SK-N-SH treated with all-trans-retinoic acid at 6 μM for 48 hours (cell line): Measurements from ENCODE around the gene B4GAT1.
"Not testable (repeated sequence)": the region's sequence is repeated elsewhere in the genome, so short reads cannot be mapped to it uniquely, and the experiment has no call there.

ENCODE experiments used
- ATAC-seq: fragments of 200-7000 bp; cut with Tn5 transposase; 3 replicates; pipeline ENCODE4 v1.9.1; 2020; ENCODE audit warnings: mild to moderate bottlenecking, moderate library complexity
- BACH2 ChIP-seq: fragments of 250-450 bp; sonication (Bioruptor Pico); IDR thresholded peaks from 2 replicates; pipeline ENCODE4 v1.9.0; 2021; ENCODE audit warnings: mild to moderate bottlenecking, borderline replicate concordance
- CSDC2 ChIP-seq: fragments of 250-450 bp; sonication (Bioruptor Pico); IDR thresholded peaks from 2 replicates; pipeline ENCODE4 v1.5.0; 2020; ENCODE audit warnings: mild to moderate bottlenecking, moderate library complexity
- GLIS3 ChIP-seq: fragments of 250-450 bp; sonication (Bioruptor Pico); IDR thresholded peaks from 2 replicates; pipeline ENCODE4 v1.5.0; 2020; ENCODE audit warnings: mild to moderate bottlenecking, moderate library complexity
- ISL1 ChIP-seq: fragments of 250-450 bp; sonication (Bioruptor Pico); IDR thresholded peaks from 2 replicates; pipeline ENCODE4 v2.1.2; 2022; ENCODE audit warnings: mild to moderate bottlenecking, moderate library complexity
- PPARA ChIP-seq: fragments of 250-450 bp; sonication (Bioruptor Pico); IDR thresholded peaks from 2 replicates; pipeline ENCODE4 v1.5.0; 2020; ENCODE audit warnings: mild to moderate bottlenecking, borderline replicate concordance
- RARB ChIP-seq: fragments of 250-450 bp; sonication (Bioruptor Pico); IDR thresholded peaks from 2 replicates; pipeline ENCODE4 v1.8.0; 2021; ENCODE audit warnings: mild to moderate bottlenecking, moderate library complexity
- ZC3H10 ChIP-seq: fragments of 250-450 bp; sonication (Bioruptor Pico); IDR thresholded peaks from 2 replicates; pipeline ENCODE4 v1.5.1; 2021; ENCODE audit warnings: mild to moderate bottlenecking, moderate library complexity
- ZFP3 ChIP-seq: fragments of 250-450 bp; sonication (Bioruptor Pico); IDR thresholded peaks from 2 replicates; pipeline ENCODE4 v1.5.0; 2020; ENCODE audit warnings: mild to moderate bottlenecking, moderate library complexity
- ZNF70 ChIP-seq: fragments of 450-650 bp; formaldehyde crosslinking; IDR thresholded peaks from 2 replicates; pipeline ENCODE4 v1.5.0; 2020; ENCODE audit warnings: mild to moderate bottlenecking, moderate library complexity
- ZNF8 ChIP-seq: fragments of 450-650 bp; formaldehyde crosslinking; IDR thresholded peaks from 2 replicates; pipeline ENCODE4 v1.5.0; 2020; ENCODE audit warnings: mild to moderate bottlenecking, moderate library complexity
- TF ChIP-seq, protein P1 (sequence below): fragments of 250-450 bp; sonication (Bioruptor Pico); IDR thresholded peaks from 2 replicates; pipeline ENCODE4 v1.5.0; 2020; ENCODE audit warnings: mild to moderate bottlenecking, moderate library complexity
- TF ChIP-seq, protein P2 (sequence below): fragments of 250-450 bp; sonication (Bioruptor Pico); IDR thresholded peaks from 2 replicates; pipeline ENCODE4 v1.8.0; 2021; ENCODE audit warnings: low read depth, mild to moderate bottlenecking, moderate library complexity, borderline replicate concordance
- TF ChIP-seq, protein P3 (sequence below): fragments of 250-450 bp; sonication (Bioruptor Pico); IDR thresholded peaks from 2 replicates; pipeline ENCODE4 v1.8.0; 2020; ENCODE audit warnings: mild to moderate bottlenecking, moderate library complexity, borderline replicate concordance
- TF ChIP-seq, protein P4 (sequence below): fragments of 250-450 bp; sonication (Bioruptor Pico); IDR thresholded peaks from 2 replicates; pipeline ENCODE4 v1.5.1; 2020; ENCODE audit warnings: low read depth, mild to moderate bottlenecking, moderate library complexity
- TF ChIP-seq, protein P5 (sequence below): fragments of 250-450 bp; sonication (Bioruptor Pico); IDR thresholded peaks from 2 replicates; pipeline ENCODE4 v1.5.1; 2021; ENCODE audit warnings: mild to moderate bottlenecking, moderate library complexity

Gene B4GAT1

DNA sequence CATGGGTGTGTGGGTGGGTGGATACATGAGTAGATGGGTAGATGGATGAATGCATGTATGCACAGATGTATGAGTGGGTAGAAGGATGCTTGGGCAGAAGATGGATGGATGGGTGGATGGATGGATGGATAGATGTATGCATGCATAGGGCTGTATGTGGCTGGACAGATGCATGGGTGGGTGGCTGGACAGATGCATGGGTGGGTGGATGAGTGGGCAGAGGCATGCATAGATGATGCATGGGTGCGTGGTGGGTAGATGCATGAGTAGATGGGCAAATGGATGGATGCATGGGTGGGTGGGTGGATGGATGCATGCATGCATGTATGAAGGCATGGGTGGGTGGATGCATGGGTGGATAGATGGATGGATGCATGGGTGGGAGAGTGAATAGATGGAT lies 23.7 kb downstream of the B4GAT1 start (continued):
- TF ChIP-seq, protein P1, sequence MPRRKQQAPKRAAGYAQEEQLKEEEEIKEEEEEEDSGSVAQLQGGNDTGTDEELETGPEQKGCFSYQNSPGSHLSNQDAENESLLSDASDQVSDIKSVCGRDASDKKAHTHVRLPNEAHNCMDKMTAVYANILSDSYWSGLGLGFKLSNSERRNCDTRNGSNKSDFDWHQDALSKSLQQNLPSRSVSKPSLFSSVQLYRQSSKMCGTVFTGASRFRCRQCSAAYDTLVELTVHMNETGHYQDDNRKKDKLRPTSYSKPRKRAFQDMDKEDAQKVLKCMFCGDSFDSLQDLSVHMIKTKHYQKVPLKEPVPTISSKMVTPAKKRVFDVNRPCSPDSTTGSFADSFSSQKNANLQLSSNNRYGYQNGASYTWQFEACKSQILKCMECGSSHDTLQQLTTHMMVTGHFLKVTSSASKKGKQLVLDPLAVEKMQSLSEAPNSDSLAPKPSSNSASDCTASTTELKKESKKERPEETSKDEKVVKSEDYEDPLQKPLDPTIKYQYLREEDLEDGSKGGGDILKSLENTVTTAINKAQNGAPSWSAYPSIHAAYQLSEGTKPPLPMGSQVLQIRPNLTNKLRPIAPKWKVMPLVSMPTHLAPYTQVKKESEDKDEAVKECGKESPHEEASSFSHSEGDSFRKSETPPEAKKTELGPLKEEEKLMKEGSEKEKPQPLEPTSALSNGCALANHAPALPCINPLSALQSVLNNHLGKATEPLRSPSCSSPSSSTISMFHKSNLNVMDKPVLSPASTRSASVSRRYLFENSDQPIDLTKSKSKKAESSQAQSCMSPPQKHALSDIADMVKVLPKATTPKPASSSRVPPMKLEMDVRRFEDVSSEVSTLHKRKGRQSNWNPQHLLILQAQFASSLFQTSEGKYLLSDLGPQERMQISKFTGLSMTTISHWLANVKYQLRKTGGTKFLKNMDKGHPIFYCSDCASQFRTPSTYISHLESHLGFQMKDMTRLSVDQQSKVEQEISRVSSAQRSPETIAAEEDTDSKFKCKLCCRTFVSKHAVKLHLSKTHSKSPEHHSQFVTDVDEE (CRISPR knock-in tag), result no peak
- TF ChIP-seq GLIS3 (CRISPR knock-in tag) (no peak), ISL1 (CRISPR knock-in tag) (no peak)

DNA sequence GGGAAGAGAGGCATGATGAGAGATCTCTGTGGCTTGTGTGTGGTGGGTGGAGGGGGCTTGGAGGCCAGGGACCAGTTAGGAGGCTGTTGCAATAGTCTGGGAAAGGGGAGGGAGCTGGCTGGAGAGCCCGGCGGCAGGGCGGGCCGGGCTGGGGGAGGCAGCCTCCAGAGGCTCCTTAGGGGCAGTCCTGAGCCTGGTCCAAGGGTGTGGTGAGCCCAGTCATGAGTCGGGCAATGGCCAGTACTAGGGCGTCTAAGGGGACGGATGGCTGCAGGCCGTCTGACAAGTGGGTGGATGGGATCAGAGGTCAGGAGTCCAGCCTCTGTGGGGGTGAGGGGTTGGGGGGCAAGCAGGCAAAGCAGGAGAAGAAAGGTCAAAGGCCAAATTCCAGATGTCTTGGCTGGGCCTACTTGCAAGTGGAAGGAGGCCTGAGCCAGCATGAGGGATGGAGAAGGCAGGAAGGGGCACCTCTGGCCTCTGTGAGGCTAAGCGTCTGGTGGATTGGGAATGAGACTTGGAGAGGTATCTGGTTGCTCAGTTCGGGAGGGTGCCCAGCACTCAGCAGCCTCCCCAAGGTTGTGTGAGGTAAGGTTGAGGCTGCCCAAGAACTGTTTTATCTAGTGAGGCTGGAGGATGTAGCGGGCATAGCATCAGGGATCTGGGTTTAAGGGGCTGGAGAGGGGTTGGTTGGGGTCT lies 24.5 kb downstream of the B4GAT1 start:
- TF ChIP-seq PPARA (CRISPR knock-in tag) (no peak), ZC3H10 (CRISPR knock-in tag) (no peak), RARB (CRISPR knock-in tag) (no peak)
- TF ChIP-seq, protein P2, sequence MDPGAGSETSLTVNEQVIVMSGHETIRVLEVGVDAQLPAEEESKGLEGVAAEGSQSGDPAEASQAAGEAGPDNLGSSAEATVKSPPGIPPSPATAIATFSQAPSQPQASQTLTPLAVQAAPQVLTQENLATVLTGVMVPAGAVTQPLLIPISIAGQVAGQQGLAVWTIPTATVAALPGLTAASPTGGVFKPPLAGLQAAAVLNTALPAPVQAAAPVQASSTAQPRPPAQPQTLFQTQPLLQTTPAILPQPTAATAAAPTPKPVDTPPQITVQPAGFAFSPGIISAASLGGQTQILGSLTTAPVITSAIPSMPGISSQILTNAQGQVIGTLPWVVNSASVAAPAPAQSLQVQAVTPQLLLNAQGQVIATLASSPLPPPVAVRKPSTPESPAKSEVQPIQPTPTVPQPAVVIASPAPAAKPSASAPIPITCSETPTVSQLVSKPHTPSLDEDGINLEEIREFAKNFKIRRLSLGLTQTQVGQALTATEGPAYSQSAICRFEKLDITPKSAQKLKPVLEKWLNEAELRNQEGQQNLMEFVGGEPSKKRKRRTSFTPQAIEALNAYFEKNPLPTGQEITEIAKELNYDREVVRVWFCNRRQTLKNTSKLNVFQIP (CRISPR knock-in tag), result no peak
- TF ChIP-seq, protein P3, sequence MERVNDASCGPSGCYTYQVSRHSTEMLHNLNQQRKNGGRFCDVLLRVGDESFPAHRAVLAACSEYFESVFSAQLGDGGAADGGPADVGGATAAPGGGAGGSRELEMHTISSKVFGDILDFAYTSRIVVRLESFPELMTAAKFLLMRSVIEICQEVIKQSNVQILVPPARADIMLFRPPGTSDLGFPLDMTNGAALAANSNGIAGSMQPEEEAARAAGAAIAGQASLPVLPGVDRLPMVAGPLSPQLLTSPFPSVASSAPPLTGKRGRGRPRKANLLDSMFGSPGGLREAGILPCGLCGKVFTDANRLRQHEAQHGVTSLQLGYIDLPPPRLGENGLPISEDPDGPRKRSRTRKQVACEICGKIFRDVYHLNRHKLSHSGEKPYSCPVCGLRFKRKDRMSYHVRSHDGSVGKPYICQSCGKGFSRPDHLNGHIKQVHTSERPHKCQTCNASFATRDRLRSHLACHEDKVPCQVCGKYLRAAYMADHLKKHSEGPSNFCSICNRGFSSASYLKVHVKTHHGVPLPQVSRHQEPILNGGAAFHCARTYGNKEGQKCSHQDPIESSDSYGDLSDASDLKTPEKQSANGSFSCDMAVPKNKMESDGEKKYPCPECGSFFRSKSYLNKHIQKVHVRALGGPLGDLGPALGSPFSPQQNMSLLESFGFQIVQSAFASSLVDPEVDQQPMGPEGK (CRISPR knock-in tag), result no peak
- ATAC-seq, result no peak

DNA sequence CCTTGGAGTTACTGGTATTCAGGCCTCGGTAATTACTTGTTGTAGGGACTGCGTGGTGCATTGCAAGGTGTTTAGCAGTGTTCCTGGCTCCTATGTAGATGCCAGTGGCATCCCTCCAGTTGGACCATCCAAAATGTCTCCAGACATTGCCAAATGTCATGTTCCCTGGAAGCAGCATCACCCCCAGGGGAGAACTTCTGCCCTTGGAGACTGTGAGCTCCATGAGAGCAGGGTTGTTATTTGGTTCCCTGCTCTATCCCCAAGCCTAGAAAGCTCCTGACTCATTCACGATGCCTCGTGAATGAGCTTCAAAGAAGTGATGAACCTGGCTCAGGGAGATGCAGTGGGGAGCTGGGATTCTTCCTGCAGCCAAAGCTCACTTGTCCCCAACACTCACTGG lies 25.8 kb downstream of the B4GAT1 start:
- ATAC-seq, result no peak
- TF ChIP-seq ZNF70 (CRISPR knock-in tag) (no peak), CSDC2 (CRISPR knock-in tag) (no peak), ISL1 (CRISPR knock-in tag) (no peak), BACH2 (CRISPR knock-in tag) (no peak), ZNF8 (CRISPR knock-in tag) (no peak), ZC3H10 (CRISPR knock-in tag) (no peak), GLIS3 (CRISPR knock-in tag) (no peak), ZFP3 (CRISPR knock-in tag) (no peak), RARB (CRISPR knock-in tag) (no peak)
- TF ChIP-seq, protein P4, sequence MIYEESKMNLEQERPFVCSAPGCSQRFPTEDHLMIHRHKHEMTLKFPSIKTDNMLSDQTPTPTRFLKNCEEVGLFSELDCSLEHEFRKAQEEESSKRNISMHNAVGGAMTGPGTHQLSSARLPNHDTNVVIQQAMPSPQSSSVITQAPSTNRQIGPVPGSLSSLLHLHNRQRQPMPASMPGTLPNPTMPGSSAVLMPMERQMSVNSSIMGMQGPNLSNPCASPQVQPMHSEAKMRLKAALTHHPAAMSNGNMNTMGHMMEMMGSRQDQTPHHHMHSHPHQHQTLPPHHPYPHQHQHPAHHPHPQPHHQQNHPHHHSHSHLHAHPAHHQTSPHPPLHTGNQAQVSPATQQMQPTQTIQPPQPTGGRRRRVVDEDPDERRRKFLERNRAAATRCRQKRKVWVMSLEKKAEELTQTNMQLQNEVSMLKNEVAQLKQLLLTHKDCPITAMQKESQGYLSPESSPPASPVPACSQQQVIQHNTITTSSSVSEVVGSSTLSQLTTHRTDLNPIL (CRISPR knock-in tag), result no peak
- TF ChIP-seq, protein P5, sequence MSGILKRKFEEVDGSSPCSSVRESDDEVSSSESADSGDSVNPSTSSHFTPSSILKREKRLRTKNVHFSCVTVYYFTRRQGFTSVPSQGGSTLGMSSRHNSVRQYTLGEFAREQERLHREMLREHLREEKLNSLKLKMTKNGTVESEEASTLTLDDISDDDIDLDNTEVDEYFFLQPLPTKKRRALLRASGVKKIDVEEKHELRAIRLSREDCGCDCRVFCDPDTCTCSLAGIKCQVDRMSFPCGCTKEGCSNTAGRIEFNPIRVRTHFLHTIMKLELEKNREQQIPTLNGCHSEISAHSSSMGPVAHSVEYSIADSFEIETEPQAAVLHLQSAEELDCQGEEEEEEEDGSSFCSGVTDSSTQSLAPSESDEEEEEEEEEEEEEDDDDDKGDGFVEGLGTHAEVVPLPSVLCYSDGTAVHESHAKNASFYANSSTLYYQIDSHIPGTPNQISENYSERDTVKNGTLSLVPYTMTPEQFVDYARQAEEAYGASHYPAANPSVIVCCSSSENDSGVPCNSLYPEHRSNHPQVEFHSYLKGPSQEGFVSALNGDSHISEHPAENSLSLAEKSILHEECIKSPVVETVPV (CRISPR knock-in tag), result no peak
- TF ChIP-seq, all 23 proteins: peak for 0

DNA sequence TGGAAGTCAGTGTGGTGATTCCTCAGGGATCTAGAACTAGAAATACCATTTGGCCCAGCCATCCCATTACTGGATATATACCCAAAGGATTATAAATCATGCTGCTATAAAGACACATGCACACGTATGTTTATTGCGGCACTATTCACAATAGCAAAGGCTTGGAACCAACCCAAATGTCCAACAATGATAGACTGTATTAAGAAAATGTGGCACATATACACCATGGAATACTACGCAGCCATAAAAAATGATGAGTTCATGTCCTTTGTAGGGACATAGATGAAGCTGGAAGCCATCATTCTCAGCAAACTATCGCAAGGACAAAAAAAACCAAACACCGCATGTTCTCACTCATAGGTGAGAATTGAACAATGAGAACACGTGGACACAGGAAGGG lies 26.7 kb downstream of the B4GAT1 start:
- ATAC-seq, result not testable (repeated sequence)

DNA sequence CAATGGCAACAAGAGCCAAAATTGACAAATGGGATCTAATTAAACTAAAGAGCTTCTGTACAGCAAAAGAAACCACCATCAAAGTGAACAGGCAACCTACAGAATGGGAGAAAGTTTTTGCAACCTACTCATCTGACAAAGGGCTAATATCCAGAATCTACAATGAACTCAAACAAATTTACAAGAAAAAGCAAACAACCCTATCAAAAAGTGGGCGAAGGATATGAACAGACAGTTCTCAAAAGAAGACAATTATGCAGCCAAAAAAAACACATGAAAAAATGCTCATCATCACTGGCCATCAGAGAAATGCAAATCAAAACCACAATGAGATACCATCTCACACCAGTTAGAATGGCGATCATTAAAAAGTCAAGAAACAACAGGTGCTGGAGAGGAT lies 27.1 kb downstream of the B4GAT1 start:
- not testable (repeated sequence) for ATAC-seq
